GM19240 (cell line): Measurements from ENCODE around the gene CACNA1H.

ENCODE experiments used
- DNase-seq: peaks from one replicate; pipeline ENCODE4 v3.0.0; 2011; ENCODE audit warnings: low spot score; ENCODE audit not compliant: insufficient read length

Gene CACNA1H

DNA sequence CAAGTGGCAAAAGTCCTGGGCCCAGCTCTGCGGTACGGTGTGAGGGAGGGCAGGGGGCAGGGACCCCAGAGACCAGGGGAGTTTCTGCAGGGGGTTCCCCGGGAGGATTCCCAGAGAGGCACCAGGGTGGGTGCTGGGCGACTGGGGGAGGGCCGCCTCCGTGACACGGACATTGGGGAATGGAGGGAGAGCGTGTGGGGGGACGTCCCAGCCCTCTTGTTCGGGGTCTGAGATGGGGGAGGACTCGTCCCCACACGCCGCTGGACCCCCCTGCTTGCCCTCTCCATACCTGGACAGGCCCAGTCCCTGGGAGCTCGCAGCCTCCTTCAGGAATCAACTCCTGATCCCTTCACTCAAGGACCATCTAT is 30.5 kb upstream of the CACNA1H start:
- DNase-seq, result no peak

DNA sequence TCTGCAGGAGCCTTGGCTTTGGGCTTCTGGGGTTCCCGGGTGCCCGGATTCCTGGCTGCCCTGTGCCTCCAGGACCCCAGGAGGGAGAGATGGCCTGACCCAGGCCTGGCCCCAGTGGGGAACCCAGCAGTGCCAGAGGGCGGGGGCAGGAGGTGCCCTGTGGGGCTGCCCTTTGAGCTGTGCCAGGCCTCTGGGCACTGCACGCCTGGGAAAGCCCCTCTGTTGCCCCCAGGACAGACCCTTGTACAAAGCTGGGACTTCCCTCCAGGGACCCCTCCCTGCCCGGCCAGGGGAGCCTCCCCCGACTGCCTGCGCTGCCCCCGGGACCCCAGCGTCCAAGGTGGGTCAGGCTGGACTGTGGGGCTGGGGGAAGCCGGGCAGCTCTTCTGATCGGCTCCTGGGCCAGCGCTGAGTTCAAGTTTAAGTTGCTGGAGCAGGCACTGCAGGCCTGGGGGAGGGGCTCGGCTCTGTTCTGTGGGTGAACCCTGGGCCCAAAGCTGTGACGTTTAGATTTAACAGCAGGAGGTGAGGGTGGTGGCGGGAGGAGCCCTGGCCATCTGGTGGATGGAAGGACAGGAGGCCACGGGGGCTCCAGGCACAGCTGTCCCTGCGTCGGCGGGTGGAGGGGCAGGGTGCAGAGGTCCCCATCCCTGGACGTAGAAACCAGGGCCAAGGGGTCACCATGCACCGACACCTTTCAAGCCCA is 29.2 kb upstream of the CACNA1H start:
- DNase-seq, result no peak

- DNase-seq, result no peak
These were observed 28.6 kb upstream of the CACNA1H start for GRCh38 chr16:1124291-1124690.

DNA sequence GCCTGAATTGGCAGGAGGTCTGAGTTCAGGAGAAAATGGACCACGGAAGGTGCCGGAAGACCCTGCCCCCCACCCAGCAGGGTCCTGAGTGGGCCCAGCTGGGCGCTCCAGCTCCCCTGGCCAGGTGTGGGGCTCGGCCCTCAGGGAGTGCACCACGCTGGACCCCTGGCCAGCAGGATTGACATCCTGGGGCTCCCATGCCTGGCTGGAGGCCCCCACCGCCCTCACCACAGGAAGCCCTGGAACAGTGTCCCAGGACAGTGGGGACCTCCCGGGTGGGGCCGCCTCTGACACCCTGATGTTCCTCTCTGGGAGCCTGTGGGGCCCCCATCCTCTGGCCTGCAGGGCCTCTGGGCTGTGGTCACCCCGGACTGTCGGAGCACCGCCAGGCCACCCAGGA is 28.1 kb upstream of the CACNA1H start:
- no peak for DNase-seq

GRCh38 chr16:1125471-1125870 is 27.4 kb upstream of the CACNA1H start:
- DNase-seq, result no peak

GRCh38 chr16:1126044-1126443 is 26.9 kb upstream of the CACNA1H start:
- no peak for DNase-seq

- no peak for DNase-seq
These were observed 26.3 kb upstream of the CACNA1H start for GRCh38 chr16:1126586-1126985.

DNA sequence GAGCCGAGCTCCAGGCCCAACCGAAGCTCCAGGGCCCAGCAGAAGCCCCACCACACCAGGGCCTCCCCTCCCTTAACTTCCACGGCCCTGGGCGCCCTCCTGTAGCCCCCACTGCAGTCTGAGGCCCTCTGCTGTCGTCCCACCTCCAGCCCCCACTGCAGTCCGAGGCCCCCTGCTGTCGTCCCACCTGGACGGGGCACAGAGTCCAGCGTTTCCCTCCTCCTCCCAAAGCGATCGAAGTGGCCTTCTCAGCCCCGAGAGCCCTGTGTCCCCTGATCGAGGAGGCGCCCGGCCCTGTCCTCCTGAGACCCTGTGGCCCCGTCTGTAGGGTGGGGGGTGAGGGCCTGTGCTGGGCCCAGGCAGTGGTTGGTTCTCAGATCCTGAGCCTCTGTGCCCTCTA is 25.8 kb upstream of the CACNA1H start:
- DNase-seq, result no peak

DNA sequence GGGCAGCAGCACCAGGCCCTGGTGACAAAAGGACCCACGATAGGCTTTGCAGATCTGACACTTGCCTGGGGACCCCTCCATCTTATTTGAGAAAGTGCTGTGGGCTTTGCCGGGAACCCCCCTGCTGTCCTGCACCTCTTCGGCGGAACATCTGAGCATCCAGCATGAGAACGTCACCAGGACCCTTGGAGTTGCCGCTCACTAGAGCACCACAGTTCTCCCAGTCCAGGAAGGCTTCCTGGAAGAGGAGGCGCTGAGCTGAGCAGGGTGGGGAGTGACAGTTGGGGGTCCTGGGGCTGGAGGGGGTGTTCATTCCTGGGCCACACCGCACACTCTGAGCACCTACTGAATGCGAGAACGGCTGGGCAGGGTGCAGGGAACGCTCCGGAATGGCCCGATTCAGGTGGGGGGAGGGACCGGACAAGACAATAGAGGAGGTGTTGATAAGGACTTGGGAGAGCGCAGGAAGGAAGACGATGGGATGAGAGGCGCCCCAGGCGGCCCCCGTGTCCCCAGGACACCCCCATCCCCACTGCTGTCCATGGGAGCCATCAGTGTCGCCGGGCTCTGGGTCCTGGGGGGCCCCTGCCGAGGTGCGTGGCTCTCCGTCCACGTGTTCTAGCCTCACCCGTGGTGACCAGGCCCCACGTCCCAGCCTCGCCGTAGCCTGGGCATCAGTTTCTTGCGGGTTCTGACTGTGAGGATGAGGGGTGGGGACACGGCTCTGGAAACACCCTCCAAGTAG is 24.8 kb upstream of the CACNA1H start:
- no peak for DNase-seq

DNA sequence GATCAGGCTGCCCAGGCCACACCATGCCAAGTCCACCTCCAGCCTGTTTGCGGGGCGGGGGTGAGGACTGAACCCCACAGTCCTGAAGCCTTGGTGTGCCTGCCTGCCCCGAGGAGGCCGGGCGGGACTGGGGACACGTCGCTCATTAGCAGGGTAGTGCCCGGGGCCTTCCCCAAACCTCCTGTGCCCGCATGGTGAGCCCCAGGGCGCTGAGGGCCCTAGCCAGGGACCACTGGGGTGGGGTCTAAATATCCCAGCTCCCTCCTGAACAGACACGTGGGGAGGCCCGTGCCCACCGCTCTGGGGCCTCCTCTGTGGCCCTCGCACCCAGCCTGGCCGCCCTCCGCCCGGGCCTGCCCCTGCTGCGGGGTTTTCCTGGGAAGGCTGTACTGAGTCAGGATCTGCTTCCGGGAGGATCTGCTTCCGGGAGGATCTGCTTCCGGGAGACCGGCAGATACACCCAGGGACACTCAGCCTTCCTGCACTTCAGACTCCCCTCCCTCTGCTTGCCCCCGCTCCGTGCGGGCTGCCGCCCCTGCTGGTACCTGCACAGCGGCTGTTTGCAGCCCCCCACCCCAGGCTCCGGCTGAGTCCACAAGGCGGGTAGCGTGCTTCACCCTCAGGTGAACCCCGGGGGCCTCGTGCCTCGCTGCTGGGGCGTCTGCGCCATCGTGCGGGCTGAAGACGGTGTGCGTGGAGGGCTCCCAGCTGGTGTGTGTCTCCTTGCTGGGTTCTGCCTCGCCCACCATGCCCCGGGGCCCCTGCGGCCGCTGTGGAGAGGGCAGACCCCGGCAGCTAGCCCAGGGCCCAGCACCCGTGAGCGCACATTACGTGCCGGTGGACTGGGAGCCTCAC is 23.6 kb upstream of the CACNA1H start:
- no peak for DNase-seq

- no peak for DNase-seq
These were observed 22.5 kb upstream of the CACNA1H start for GRCh38 chr16:1130382-1130781.

DNA sequence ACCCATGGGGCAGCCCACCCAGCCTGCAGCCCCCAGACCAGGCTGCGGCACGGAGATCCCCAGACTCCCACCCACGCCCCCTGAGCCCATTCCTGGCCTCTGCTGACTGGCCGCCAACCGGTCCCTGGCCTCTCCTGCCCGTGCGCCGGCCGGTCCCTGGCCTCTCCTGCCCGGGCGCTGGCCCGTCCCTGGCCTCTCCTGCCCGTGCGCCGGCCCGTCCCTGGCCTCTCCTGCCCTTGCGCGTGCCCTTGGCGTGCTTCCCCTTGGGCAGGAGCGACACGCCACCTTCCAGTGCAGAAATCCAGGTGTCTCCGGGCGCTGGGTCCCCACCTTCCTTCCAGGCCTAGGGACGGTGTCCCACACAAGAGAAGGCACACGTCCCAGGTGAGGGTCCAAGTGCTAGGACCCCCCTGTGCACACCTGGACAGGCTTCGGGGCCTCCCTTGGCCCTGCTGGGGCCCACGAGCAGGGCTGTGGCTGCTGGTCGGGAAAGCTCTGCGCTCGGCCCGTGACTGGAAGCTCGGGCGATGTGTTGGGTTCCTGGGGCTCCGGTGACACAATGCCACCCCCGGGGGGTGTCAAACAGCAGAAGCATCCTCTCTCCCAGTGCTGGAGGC is 21.4 kb upstream of the CACNA1H start:
- DNase-seq, result no peak

GRCh38 chr16:1132431-1132830 is 20.5 kb upstream of the CACNA1H start:
- DNase-seq, result no peak

DNA sequence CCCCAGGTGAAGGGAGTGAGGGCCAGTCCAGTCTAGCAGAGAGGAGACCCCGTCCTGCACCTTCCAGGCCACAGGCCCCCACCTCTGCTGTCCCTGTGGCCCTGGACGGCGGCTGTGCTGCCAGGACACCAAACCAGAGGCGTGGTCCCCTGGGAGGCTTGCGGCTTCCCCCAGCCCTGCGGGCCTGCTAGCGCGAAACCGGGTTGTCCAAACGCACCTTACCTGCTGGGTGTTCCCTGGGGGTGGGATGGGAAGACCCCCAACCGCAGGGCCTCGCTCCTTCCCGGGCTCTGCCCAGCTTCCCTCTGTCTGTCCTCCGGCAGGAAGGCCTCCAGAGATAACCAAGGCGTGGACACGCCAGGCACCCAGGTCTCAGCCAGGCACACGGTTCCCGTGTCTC is 19.6 kb upstream of the CACNA1H start:
- no peak for DNase-seq

DNA sequence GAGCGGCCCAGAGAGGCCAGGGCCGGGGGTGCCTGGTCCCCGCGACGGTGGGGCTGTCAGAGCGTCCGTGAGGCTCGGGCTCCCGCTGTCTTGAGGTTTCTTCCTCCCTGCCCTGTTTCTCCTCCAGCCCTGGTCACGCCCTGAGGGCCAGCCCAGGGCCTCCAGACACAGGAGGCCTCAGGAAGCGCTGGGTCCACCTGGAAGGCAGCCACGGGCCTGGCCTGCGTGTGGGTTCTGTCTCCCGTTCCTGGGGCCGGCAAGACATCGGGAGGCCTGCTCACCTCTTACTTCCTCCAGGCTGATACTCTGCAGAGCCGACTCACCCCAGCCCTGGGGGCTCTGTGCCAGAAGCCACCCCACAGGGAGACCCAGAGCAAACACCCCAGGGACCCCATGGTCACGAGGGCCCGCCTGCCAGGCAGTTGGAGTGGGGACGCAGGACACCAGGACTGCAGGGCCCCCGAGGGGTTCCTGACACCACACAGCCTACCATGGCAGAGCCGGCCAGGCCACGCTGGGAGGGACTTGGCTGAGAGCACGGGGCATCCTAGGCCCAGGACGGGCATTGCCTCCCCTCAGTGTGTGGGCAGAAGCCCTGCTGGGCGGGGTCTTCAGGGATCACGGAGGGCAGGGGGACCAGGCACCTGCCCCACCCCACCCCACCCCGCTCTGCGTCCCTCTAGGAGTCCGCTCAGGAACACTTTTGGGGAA is 18.9 kb upstream of the CACNA1H start:
- no peak for DNase-seq

GRCh38 chr16:1134776-1135458 is 18.0 kb upstream of the CACNA1H start:
- DNase-seq, result no peak

DNA sequence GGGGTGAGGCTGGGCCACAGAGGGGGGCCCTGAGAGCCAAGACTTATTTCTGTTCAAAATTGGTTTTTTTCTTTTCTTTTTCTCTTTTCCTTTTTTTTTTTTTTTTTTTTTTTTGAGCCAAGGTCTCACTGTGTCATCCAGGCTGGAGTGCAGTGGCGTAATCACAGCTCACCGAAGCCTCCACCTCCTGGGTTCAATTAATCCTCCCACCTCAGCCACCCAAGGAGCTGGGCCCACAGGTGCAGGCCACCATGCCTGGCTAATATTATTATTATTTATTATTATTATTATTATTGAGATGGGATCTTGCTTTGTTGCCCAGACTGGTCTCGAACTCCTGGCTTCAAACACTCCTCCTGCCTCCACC is 17.5 kb upstream of the CACNA1H start:
- DNase-seq, result no peak

DNA sequence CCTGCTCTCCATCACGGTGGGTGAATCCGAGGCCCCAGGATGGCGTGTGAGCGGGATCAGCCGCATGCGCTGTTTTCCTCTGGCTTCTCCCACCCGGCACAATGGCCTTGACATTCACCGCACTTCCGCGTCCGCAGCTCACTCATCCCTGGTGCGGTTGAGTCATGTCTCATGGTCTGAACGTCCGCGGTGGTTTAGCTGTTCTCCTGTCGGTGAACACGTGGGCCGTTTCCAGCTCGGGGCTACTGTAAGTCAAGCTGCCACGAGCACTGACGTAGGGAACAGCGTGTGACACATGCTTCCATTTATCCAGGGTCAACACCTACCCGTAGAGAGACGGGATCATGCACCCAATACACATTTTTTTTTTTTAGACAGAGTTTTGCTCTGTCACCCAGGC is 15.3 kb upstream of the CACNA1H start:
- no peak for DNase-seq

- no peak for DNase-seq
These were observed 12.2 kb upstream of the CACNA1H start for GRCh38 chr16:1140582-1141162.

DNA sequence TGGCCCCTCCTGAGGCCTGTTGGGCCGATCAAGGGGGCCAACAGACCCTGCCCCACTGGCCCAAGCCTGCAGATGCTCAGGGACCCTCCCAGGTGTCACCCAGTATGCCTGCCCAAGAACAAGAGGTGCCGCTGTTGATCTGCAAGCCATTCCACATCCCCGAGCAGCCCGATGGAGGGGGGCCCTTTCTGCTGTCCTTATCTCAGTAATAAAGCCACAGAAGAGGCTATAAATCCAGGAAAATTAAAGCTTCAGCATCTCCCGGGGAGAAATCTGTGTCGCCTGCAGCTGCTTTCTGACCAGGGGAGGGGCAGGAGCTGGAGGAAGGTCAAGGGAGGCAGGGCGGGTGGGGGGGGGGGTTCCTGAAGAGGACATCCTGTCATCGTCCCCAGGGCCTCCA is 11.7 kb upstream of the CACNA1H start:
- no peak for DNase-seq
